ENCODE data around the gene MYH7. TPM values are rescaled to one million over a fixed set of nuclear protein-coding genes. Genes with fewer than 3 reads are reported as not detected.

The MYH7 gene
- total RNA-seq, 1 donor from 2014 or later: not detected

DNA sequence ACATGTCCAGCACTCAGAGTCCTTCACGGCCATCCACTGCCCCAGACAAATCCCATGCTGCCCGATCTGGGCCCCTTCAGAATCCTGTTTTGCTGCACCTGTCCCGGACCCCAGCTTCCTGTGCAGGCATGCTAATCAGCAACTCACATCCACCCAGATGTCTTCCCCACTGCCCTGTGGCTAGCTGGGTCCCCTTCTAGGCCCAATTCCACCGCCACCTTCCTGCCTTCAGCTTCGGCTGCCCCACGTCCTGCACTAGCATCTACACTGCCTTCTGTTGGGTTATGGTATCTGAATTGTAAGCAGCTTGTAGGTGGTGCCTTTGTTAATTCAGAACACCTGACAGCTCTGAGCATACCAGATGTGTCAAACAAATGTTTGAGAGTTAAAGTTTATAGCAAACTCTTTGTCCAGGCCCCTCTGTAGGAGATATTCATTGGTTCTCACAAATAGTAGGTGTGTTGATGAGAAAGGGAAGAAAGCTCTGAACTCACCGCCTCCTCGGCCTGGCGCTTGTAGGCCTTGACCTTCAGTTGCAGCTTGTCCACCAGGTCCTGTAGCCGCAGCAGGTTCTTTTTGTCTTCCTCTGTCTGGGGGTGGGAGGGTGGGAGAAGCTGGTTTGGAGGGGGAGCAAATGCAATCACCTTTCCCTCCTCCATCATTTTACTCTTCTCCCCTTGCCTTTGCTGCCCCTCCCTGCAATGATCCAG, 52.6 kb downstream of the MYH7 start:
- no peak for DNase-seq (ENCODE audit: extremely low spot score in 2 of 2)
- H3K9me3 ChIP-seq: no peaks in the 10 kb centered on the region
- no peak overlapping the region for H3K4me3 ChIP-seq
- intact Hi-C loops (cut with DNase I): no loop called here
- H3K36me3 ChIP-seq: no peaks in the 10 kb centered on the region
- no peaks in the 10 kb centered on the region for H3K27me3 ChIP-seq
- no peak for TF ChIP-seq POLR2A (IDR thresholded peaks at IDR 0.05)
- TF ChIP-seq, protein P1, sequence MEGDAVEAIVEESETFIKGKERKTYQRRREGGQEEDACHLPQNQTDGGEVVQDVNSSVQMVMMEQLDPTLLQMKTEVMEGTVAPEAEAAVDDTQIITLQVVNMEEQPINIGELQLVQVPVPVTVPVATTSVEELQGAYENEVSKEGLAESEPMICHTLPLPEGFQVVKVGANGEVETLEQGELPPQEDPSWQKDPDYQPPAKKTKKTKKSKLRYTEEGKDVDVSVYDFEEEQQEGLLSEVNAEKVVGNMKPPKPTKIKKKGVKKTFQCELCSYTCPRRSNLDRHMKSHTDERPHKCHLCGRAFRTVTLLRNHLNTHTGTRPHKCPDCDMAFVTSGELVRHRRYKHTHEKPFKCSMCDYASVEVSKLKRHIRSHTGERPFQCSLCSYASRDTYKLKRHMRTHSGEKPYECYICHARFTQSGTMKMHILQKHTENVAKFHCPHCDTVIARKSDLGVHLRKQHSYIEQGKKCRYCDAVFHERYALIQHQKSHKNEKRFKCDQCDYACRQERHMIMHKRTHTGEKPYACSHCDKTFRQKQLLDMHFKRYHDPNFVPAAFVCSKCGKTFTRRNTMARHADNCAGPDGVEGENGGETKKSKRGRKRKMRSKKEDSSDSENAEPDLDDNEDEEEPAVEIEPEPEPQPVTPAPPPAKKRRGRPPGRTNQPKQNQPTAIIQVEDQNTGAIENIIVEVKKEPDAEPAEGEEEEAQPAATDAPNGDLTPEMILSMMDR (IDR thresholded peaks at IDR 0.05): no peak
- no peak for TF ChIP-seq POLR2AphosphoS5 (IDR thresholded peaks at IDR 0.05; ENCODE audit: insufficient read depth in 1 of 2, low read depth in 1 of 2)
- no peak overlapping the region for H3K27ac ChIP-seq
- H3K4me1 ChIP-seq: no peaks in the 10 kb centered on the region

DNA sequence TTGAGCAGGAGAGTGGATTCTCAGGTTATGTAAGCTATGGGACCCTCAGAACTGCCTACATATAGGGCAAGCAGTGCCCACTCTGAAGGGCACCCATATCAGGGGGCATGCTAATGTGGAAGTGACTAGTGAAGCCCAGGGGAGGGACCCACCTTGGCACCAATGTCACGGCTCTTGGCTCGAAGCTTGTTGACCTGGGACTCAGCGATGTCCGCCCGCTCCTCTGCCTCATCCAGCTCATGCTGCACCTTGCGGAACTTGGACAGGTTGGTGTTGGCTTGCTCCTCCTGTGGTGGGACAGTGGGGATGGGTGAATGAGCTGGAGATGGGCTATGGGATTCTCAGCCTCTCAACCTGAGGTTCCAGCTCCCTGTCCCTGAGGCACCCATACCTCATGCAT, 53.2 kb downstream of the MYH7 start:
- H3K27ac ChIP-seq: no peak overlapping the region
- intact Hi-C loops (cut with DNase I): no loop called here
- TF ChIP-seq POLR2AphosphoS5 (IDR thresholded peaks at IDR 0.05; ENCODE audit: insufficient read depth in 1 of 2, low read depth in 1 of 2) (no peak), POLR2A (IDR thresholded peaks at IDR 0.05) (no peak)
- no peak for DNase-seq (ENCODE audit: extremely low spot score in 2 of 2)
- H3K27me3 ChIP-seq: no peaks in the 10 kb centered on the region
- no peak overlapping the region for H3K4me3 ChIP-seq
- H3K4me1 ChIP-seq: no peaks in the 10 kb centered on the region
- H3K9me3 ChIP-seq: no peaks in the 10 kb centered on the region
- H3K36me3 ChIP-seq: no peaks in the 10 kb centered on the region

DNA sequence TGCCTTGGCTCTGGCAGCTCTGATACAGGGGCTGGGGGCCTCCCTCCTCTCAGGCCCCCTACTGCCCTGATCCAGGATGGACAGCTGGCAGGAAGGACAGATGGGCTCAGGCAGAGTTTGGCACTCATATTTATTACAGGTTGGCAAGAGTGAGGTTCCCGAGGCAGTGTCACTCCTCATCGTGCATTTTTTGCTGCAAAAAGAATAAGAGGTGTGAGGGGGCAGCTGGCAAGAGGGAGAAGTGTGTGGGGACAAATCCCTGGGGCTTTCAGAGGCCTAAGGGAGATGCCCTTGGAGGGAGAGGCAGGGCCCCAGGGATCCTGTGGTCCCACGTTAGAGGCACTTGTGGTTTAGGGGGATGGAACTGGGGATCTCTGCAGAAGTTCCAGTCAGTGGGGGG, 53.6 kb downstream of the MYH7 start:
- no peak overlapping the region for H3K27ac ChIP-seq
- no peaks in the 10 kb centered on the region for H3K9me3 ChIP-seq
- DNase-seq (ENCODE audit: extremely low spot score in 2 of 2): no peak
- no peaks in the 10 kb centered on the region for H3K4me1 ChIP-seq
- intact Hi-C loops (cut with DNase I): no loop called here
- TF ChIP-seq, protein P1 (IDR thresholded peaks at IDR 0.05): no peak
- TF ChIP-seq POLR2A (IDR thresholded peaks at IDR 0.05) (no peak), POLR2AphosphoS5 (IDR thresholded peaks at IDR 0.05; ENCODE audit: insufficient read depth in 1 of 2, low read depth in 1 of 2) (no peak)
- no peaks in the 10 kb centered on the region for H3K27me3 ChIP-seq
- H3K4me3 ChIP-seq: no peak overlapping the region
- H3K36me3 ChIP-seq: no peaks in the 10 kb centered on the region

DNA sequence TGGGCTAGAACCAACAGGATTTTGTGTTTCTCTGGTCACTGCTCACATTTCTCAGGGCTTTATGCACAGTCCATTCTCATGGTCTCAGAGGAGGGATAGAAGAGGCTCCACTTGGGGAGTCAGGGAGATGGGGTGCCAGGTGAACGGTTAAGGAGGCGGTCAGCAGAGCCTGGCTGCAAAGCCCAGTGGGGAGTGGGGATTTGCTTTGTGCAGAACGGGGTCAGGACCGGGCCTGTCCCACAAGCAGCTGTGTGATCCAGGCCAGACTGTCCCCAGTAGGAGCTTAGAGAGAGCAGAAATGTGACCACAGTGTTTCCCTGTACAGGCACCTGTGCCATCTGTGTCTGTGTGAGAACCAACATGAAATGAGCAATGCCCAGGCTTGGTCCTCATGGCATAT, 54.5 kb downstream of the MYH7 start:
- no peak overlapping the region for H3K4me3 ChIP-seq
- no peak for DNase-seq (ENCODE audit: extremely low spot score in 2 of 2)
- no peaks in the 10 kb centered on the region for H3K36me3 ChIP-seq
- no peak overlapping the region for H3K27ac ChIP-seq
- intact Hi-C loops (cut with DNase I): no loop called here
- no peaks in the 10 kb centered on the region for H3K27me3 ChIP-seq
- H3K4me1 ChIP-seq: no peaks in the 10 kb centered on the region
- TF ChIP-seq, protein P1 (IDR thresholded peaks at IDR 0.05): no peak
- no peak for TF ChIP-seq POLR2A (IDR thresholded peaks at IDR 0.05)
- no peak for TF ChIP-seq POLR2AphosphoS5 (IDR thresholded peaks at IDR 0.05; ENCODE audit: insufficient read depth in 1 of 2, low read depth in 1 of 2)
- H3K9me3 ChIP-seq: no peaks in the 10 kb centered on the region

DNA sequence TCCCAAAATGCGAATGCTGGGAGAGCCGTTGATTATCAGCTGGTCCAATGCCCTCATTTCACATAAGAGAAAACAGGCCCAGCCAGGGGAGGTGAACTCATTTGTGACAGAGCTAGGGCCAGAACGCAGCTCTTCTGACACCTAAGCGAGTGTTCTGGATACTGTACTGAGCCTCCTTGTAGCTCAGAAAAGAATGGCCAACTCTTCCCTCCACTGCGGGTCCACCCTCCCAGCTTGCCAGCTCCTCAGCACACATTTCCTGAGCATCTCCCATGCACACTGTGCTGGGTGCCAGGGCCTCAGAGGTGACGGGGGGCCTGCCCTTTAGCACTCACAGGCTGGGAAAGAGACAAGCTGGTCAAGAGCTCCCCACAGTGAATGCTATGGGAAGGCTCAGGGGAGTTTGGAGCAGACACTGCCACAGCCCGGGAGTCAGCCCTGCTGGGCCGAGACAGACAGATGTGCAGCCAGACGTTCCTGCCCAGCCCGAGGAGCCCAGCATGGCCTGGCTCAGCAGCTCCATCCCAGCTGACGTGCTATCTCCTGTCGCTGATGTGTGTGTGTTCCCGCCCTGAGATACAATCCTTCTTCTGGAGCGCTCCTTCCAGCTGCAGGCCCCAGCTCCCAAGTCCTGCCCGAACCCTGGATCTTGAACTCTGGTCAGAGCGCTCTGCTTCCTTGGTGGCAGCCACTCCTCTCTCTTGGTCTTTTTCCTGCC, 55.1 kb downstream of the MYH7 start:
- intact Hi-C loops (cut with DNase I): no loop called here

More for the DNA sequence above, 55.1 kb downstream of the MYH7 start:
- Histone ChIP-seq H3K27ac (no peak overlapping the region), H3K4me1 (no peaks in the 10 kb centered on the region), H3K27me3 (no peaks in the 10 kb centered on the region), H3K4me3 (no peak overlapping the region), H3K9me3 (no peaks in the 10 kb centered on the region), H3K36me3 (no peaks in the 10 kb centered on the region)
- no peak for DNase-seq (ENCODE audit: extremely low spot score in 2 of 2)
- TF ChIP-seq POLR2A (IDR thresholded peaks at IDR 0.05) (no peak), POLR2AphosphoS5 (IDR thresholded peaks at IDR 0.05; ENCODE audit: insufficient read depth in 1 of 2, low read depth in 1 of 2) (peak in 1 of 2 donors; percentile 0)
